Endothelial cell of umbilical vein (primary cell): ENCODE measurements around the gene XPO6. TPM values are rescaled to one million over a fixed set of nuclear protein-coding genes. Genes with fewer than 3 reads are reported as not detected.

Source experiments
- BruUV-seq: library from RNA; stranded (reverse); fragments of 400-500 nt; replicated peaks from 2 replicates; lab custom pipeline; 2021; lab: Mats Ljungman, UMichigan
- CTCF ChIA-PET: fragments of 300-600, 350-600 bp; sonication (Branson Sonifier 250); formaldehyde crosslinking; loops from one replicate; lab custom pipeline; 2021; ENCODE audit warnings: antibody characterized with exemption, inconsistent platforms; lab: Charles Lee
- POLR2A ChIA-PET: fragments of 300-600, 350-600 bp; sonication (Branson Sonifier 250); formaldehyde crosslinking; loops from one replicate; lab custom pipeline; 2021; ENCODE audit warnings: antibody characterized with exemption, inconsistent platforms; lab: Charles Lee
- DNase-seq: peaks from one replicate; pipeline ENCODE4 v3.0.0-alpha.2; 2011; ENCODE audit warnings: low read depth, low spot score
- FAIRE-seq: peaks from 2 replicates; lab custom pipeline; 2011; peaks lifted over from hg19 to GRCh38; lab: Jason Lieb, UNC
- H2AFZ ChIP-seq: 2 replicates; pipeline ENCODE4 v1.6.0; 2012; ENCODE audit warnings: low read depth, low read length, control low read depth, inconsistent platforms
- H3K27ac ChIP-seq: 2 replicates; pipeline ENCODE4 v1.5.1; 2011; ENCODE audit warnings: low read depth, mild to moderate bottlenecking, control low read depth, low read length, moderate library complexity; ENCODE audit not compliant: insufficient read depth
- H3K27me3 ChIP-seq, 2 experiments: 2 replicates each; pipeline versions ENCODE4 v1.6.0 to v1.6.1; 2011; ENCODE audit warnings: low read length in 2 of 2, mixed read lengths in 1 of 2; ENCODE audit not compliant: control insufficient read depth in 2 of 2, insufficient read depth in 2 of 2
- H3K36me3 ChIP-seq, 2 experiments: 2 replicates in 1 of 2; 3 replicates in 1 of 2; pipeline ENCODE4 v1.5.1; 2011; ENCODE audit warnings: low read length in 2 of 2, mild to moderate bottlenecking in 1 of 2, moderate library complexity in 1 of 2; ENCODE audit not compliant: control insufficient read depth in 2 of 2, insufficient read depth in 2 of 2; ENCODE audit errors: extremely low read depth in 1 of 2
- H3K4me1 ChIP-seq: 3 replicates; pipeline ENCODE4 v1.5.1; 2011; ENCODE audit warnings: mild to moderate bottlenecking, low read length; ENCODE audit not compliant: control insufficient read depth, insufficient read depth; ENCODE audit errors: extremely low read depth
- H3K4me2 ChIP-seq: 2 replicates; pipeline ENCODE4 v1.6.1; 2011; ENCODE audit warnings: low read length, control low read depth, mixed read lengths; ENCODE audit not compliant: insufficient read depth
- H3K4me3 ChIP-seq, 3 experiments: fragments of 200-600 bp in 1 of 3; sonication (generic), shearing (Covaris generic) in 1 of 3; replicated peaks in 1 of 3; 2 replicates each; pipeline ENCODE4 v1.5.1; 2011 to 2016; ENCODE audit warnings: control low read depth in 3 of 3, low read length in 3 of 3, mild to moderate bottlenecking in 2 of 3, inconsistent platforms in 1 of 3, low read depth in 1 of 3, moderate library complexity in 1 of 3; ENCODE audit not compliant: insufficient read depth in 1 of 3
- H3K79me2 ChIP-seq: 2 replicates; pipeline ENCODE4 v1.6.0; 2012; ENCODE audit warnings: low read length, inconsistent platforms; ENCODE audit not compliant: control insufficient read depth, insufficient read depth
- H3K9ac ChIP-seq: replicated peaks from 2 replicates; pipeline ENCODE3; 2011; ENCODE audit warnings: low read length, control low read depth; ENCODE audit not compliant: insufficient read depth; ENCODE audit errors: extremely low read depth
- H3K9me1 ChIP-seq: replicated peaks from 3 replicates; pipeline ENCODE4 v1.6.0; 2011; ENCODE audit warnings: mild to moderate bottlenecking, low read length; ENCODE audit not compliant: control insufficient read depth, insufficient read depth; ENCODE audit errors: extremely low read depth
- H3K9me3 ChIP-seq: replicated peaks from 2 replicates; pipeline ENCODE4 v1.5.1; 2012; ENCODE audit warnings: low read length, inconsistent platforms; ENCODE audit not compliant: control insufficient read depth, insufficient read depth
- H4K20me1 ChIP-seq: replicated peaks from 2 replicates; pipeline ENCODE3; 2011; ENCODE audit warnings: mild to moderate bottlenecking, low read length; ENCODE audit not compliant: control insufficient read depth, insufficient read depth; ENCODE audit errors: extremely low read depth
- EZH2 ChIP-seq: IDR thresholded peaks from 2 replicates; pipeline ENCODE4 v1.6.1; 2012; ENCODE audit warnings: borderline replicate concordance, low read depth, mild to moderate bottlenecking, moderate library complexity, low read length, inconsistent platforms; ENCODE audit not compliant: severe bottlenecking
- FOS ChIP-seq: IDR thresholded peaks from 2 replicates; pipeline ENCODE4 v1.6.1; 2011; ENCODE audit warnings: mild to moderate bottlenecking, low read length, moderate library complexity, borderline replicate concordance; ENCODE audit not compliant: insufficient read depth
- GATA2 ChIP-seq: IDR thresholded peaks from 2 replicates; pipeline ENCODE4 v1.7.0; 2011; ENCODE audit warnings: low read depth, mild to moderate bottlenecking, moderate library complexity, mixed read lengths, low read length; ENCODE audit not compliant: insufficient read length, insufficient read depth
- JUN ChIP-seq: IDR thresholded peaks from 2 replicates; pipeline ENCODE4 v1.6.1; 2011; ENCODE audit warnings: borderline replicate concordance, low read depth; ENCODE audit not compliant: insufficient read length, insufficient read depth
- MAX ChIP-seq: IDR thresholded peaks from 2 replicates; pipeline ENCODE4 v1.6.1; 2011; ENCODE audit not compliant: insufficient read depth, insufficient read length
- MYC ChIP-seq: IDR thresholded peaks from one replicate; pipeline ENCODE4 v1.6.1; 2011; ENCODE audit warnings: mild to moderate bottlenecking, low read depth, low read length
- POLR2A ChIP-seq: IDR thresholded peaks from 2 replicates; pipeline ENCODE4 v1.6.1; 2012; ENCODE audit warnings: low read depth, mild to moderate bottlenecking, control low read depth, low read length
- POLR2AphosphoS5 ChIP-seq: IDR thresholded peaks from 2 replicates; pipeline ENCODE4 v1.6.1; 2012; ENCODE audit warnings: low read depth, mild to moderate bottlenecking, control low read depth, low read length, moderate library complexity; ENCODE audit not compliant: insufficient read depth
- dilution Hi-C: fragments of 300-500 bp; cut with MboI; formaldehyde crosslinking; loops from one replicate; pipeline ENCODE4 v1.15.0; 2019; ENCODE audit warnings: low sequenced_read_pairs; ENCODE audit not compliant: extremely low pct_ligation_motif_present
- intact Hi-C: fragments of 100-400 bp; cut with micrococcal nuclease; formaldehyde crosslinking; loops from one replicate; pipeline ENCODE4 v1.10.0; 2022
- polyA plus RNA-seq, 4 experiments: library from polyadenylated mRNA; depleted of rRNA in 3 of 4; stranded (reverse) in 3 of 4; unstranded in 1 of 4; fragments of >200 nt; gene quantifications; 2 replicates each; pipeline versions ENCODE4 v1.2.1 to v1.2.3, GENCODE V29; 2011 to 2012; ENCODE audit warnings: missing spikeins in 1 of 4
- total RNA-seq: library from RNA; stranded (reverse); gene quantifications from 2 replicates; pipeline ENCODE4 v1.2.3, GENCODE V29; 2021
- TF ChIP-seq, protein P1 (sequence below), 2 donors: IDR thresholded peaks; 1 replicate in 1 of 2; 2 replicates in 1 of 2; pipeline ENCODE4 v1.5.1; 2011; ENCODE audit warnings: low read length in 2 of 2, mild to moderate bottlenecking in 2 of 2, moderate library complexity in 2 of 2, control low read depth in 1 of 2, inconsistent platforms in 1 of 2, low read depth in 1 of 2; ENCODE audit not compliant: insufficient read depth in 1 of 2; ENCODE audit errors: extremely low read depth in 1 of 2

Gene XPO6
- total and polyA plus RNA-seq, 2 donors (not counting 3 experiments of a cell fraction or from before 2014, with no cell fraction given) = 170 to 272 TPM

- DNase-seq = peak; percentile 56
- Histone ChIP-seq H3K4me1 (no peaks in the 10 kb centered on the region), H3K27me3 (no peaks in the 10 kb centered on the region), H2AFZ (no peak overlapping the region), H4K20me1 (no peaks in the 10 kb centered on the region), H3K4me3 (no peak overlapping the region), H3K9me3 (no peaks in the 10 kb centered on the region), H3K9me1 (no peaks in the 10 kb centered on the region), H3K27ac (no peak overlapping the region), H3K79me2 (peaks cover 44% of the 10 kb centered on the region), H3K4me2 (no peak overlapping the region), H3K36me3 (peaks cover 18 to 20% of the 10 kb centered on the region in 2 experiments), H3K9ac (no peak overlapping the region)
- no TSS peak for BruUV-seq
- ChIA-PET POLR2A (interaction anchor here (0.7 kb wide), 1 partner anchor 22 kb away, joined by 3 read pairs; no protein-coding TSS in a partner anchor), CTCF (interaction anchor here (0.7 kb wide), 1 partner anchor 47 kb away, joined by 3 read pairs; no protein-coding TSS in a partner anchor)
- intact Hi-C loops (no loop called here), dilution Hi-C loops (no loop called here)
- no peak for FAIRE-seq
- TF ChIP-seq GATA2 = no peak
- TF ChIP-seq EZH2 = no peak
- TF ChIP-seq MAX = no peak
- TF ChIP-seq POLR2A = no peak
Observed at GRCh38 chr16:28155293-28155692, 56.5 kb downstream of the XPO6 start.

DNA sequence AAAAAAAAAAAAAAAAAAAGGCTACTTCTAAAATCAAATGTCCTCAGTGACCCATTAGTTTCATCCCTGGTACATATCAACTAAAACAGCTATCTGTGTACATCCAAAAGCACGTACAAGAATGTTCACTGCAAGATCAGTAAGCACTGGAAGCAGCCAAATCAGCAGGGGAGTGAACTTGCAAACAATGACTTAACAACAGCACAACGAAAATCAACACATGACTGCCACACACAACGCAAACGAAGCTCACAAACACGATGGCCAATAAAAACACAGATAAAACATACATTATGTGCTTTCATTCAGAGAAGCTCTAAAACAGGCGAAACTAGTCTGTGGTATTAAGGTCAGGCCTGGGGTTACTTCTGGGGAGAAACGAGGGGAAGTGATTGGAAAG lies 60.6 kb downstream of the XPO6 start:
- Histone ChIP-seq H4K20me1 (no peaks in the 10 kb centered on the region), H3K36me3 (peaks cover 21 to 23% of the 10 kb centered on the region in 2 experiments), H2AFZ (no peak overlapping the region), H3K9me1 (no peaks in the 10 kb centered on the region), H3K27me3 (no peaks in the 10 kb centered on the region), H3K4me2 (no peak overlapping the region), H3K4me3 (no peak overlapping the region), H3K4me1 (peaks cover 7% of the 10 kb centered on the region), H3K9ac (no peak overlapping the region), H3K27ac (no peak overlapping the region), H3K9me3 (no peaks in the 10 kb centered on the region), H3K79me2 (peaks cover 34% of the 10 kb centered on the region)
- CTCF ChIA-PET = interaction anchor here (0.6 to 1.2 kb wide), 4 partner anchors 12 to 126 kb away, joined by 3 read pairs; no protein-coding TSS in a partner anchor
- no peak for FAIRE-seq
- DNase-seq = no peak
- POLR2A ChIA-PET = no interaction called here
- TF ChIP-seq MYC = no peak
- no peak for TF ChIP-seq FOS
- TF ChIP-seq POLR2A = no peak
- TF ChIP-seq, protein P1, sequence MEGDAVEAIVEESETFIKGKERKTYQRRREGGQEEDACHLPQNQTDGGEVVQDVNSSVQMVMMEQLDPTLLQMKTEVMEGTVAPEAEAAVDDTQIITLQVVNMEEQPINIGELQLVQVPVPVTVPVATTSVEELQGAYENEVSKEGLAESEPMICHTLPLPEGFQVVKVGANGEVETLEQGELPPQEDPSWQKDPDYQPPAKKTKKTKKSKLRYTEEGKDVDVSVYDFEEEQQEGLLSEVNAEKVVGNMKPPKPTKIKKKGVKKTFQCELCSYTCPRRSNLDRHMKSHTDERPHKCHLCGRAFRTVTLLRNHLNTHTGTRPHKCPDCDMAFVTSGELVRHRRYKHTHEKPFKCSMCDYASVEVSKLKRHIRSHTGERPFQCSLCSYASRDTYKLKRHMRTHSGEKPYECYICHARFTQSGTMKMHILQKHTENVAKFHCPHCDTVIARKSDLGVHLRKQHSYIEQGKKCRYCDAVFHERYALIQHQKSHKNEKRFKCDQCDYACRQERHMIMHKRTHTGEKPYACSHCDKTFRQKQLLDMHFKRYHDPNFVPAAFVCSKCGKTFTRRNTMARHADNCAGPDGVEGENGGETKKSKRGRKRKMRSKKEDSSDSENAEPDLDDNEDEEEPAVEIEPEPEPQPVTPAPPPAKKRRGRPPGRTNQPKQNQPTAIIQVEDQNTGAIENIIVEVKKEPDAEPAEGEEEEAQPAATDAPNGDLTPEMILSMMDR (IDR thresholded peaks at IDR 0.05; ENCODE audit: extremely low read depth in 1 of 2, insufficient read depth in 1 of 2, low read depth in 1 of 2, low read length in 2 of 2) = no peak
- no peak for TF ChIP-seq EZH2
- no peak for TF ChIP-seq JUN
- TF ChIP-seq GATA2 = no peak
- TF ChIP-seq POLR2AphosphoS5 = no peak
- TF ChIP-seq MAX = no peak
- no TSS peak for BruUV-seq
- dilution Hi-C loops = no loop called here
- intact Hi-C loops = no loop called here
